GM23338 (cell line): Measurements from ENCODE around the gene RAP1GAP2.

Experiments used
- CREB1 ChIP-seq: fragments of 250-450 bp; sonication (Bioruptor Pico); IDR thresholded peaks from 2 replicates; pipeline ENCODE4 v1.5.0; 2020; ENCODE audit warnings: low read depth, mild to moderate bottlenecking, moderate library complexity
- EZH2 ChIP-seq: fragments of 200-600 bp; sonication (generic); IDR thresholded peaks from one replicate; pipeline ENCODE4 v1.8.0; 2017; ENCODE audit warnings: antibody characterized with exemption, mild to moderate bottlenecking, low read depth; ENCODE audit not compliant: unreplicated experiment
- POLR2AphosphoS5 ChIP-seq: IDR thresholded peaks from 2 replicates; pipeline ENCODE4 v1.6.1; 2016; ENCODE audit warnings: antibody characterized with exemption, low read depth
- TF ChIP-seq, protein P1 (sequence below), 2 experiments: fragments of 200-600 bp in 1 of 2; sonication (generic) in 1 of 2; conservative IDR thresholded peaks; 2 replicates each; pipeline versions ENCODE4 v1.5.1 to v1.6.1; 2016 to 2017; ENCODE audit warnings: antibody characterized with exemption in 2 of 2, low read depth in 2 of 2, mild to moderate bottlenecking in 2 of 2, moderate library complexity in 1 of 2
- TF ChIP-seq, protein P2 (sequence below): IDR thresholded peaks from one replicate; pipeline ENCODE4 v1.6.1; 2018; ENCODE audit warnings: antibody characterized with exemption; ENCODE audit not compliant: unreplicated experiment
- TF ChIP-seq, protein P3 (sequence below): IDR thresholded peaks from 2 replicates; pipeline ENCODE4 v1.6.1; 2016; ENCODE audit warnings: antibody characterized with exemption

DNA sequence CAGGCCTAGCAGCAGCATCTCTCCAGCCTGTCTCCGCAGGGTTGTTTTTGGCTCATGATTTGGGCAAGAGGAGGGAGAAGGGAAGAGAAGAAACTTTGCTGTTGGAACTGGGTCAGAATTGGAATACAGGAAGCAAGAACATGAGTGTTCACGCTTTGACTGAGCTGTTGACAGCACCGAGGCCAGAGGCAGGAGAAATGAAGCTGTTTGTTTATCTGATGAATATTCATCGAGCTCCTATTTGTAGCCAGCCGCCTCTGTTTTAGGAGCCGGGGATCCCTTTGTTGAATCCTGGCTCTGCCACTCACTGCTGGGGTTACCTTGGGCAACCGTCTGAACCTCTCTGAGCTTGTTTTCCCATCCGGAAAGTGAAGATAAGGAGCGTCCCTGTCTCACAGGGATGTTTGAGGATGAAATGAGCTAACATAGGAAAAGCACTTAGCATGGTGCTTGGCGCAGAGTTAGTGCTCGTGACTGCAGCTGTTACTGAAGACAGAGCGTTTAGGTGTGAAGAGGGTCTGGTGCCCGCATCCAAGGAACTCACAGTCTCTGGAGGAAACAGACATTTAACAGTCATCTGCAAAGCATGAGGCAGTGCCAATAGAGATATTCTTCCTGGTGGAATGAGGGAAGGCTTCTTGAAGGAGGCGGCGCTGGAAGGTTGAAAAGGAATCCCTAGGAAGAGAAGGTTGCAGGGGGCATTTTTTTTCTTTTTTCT lies 29.2 kb downstream of the RAP1GAP2 start:
- TF ChIP-seq, protein P1, sequence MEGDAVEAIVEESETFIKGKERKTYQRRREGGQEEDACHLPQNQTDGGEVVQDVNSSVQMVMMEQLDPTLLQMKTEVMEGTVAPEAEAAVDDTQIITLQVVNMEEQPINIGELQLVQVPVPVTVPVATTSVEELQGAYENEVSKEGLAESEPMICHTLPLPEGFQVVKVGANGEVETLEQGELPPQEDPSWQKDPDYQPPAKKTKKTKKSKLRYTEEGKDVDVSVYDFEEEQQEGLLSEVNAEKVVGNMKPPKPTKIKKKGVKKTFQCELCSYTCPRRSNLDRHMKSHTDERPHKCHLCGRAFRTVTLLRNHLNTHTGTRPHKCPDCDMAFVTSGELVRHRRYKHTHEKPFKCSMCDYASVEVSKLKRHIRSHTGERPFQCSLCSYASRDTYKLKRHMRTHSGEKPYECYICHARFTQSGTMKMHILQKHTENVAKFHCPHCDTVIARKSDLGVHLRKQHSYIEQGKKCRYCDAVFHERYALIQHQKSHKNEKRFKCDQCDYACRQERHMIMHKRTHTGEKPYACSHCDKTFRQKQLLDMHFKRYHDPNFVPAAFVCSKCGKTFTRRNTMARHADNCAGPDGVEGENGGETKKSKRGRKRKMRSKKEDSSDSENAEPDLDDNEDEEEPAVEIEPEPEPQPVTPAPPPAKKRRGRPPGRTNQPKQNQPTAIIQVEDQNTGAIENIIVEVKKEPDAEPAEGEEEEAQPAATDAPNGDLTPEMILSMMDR (conservative IDR thresholded peaks at IDR 0.05; ENCODE audit: low read depth in 2 of 2), result no peak
- TF ChIP-seq POLR2AphosphoS5, result no peak
- TF ChIP-seq, protein P2, sequence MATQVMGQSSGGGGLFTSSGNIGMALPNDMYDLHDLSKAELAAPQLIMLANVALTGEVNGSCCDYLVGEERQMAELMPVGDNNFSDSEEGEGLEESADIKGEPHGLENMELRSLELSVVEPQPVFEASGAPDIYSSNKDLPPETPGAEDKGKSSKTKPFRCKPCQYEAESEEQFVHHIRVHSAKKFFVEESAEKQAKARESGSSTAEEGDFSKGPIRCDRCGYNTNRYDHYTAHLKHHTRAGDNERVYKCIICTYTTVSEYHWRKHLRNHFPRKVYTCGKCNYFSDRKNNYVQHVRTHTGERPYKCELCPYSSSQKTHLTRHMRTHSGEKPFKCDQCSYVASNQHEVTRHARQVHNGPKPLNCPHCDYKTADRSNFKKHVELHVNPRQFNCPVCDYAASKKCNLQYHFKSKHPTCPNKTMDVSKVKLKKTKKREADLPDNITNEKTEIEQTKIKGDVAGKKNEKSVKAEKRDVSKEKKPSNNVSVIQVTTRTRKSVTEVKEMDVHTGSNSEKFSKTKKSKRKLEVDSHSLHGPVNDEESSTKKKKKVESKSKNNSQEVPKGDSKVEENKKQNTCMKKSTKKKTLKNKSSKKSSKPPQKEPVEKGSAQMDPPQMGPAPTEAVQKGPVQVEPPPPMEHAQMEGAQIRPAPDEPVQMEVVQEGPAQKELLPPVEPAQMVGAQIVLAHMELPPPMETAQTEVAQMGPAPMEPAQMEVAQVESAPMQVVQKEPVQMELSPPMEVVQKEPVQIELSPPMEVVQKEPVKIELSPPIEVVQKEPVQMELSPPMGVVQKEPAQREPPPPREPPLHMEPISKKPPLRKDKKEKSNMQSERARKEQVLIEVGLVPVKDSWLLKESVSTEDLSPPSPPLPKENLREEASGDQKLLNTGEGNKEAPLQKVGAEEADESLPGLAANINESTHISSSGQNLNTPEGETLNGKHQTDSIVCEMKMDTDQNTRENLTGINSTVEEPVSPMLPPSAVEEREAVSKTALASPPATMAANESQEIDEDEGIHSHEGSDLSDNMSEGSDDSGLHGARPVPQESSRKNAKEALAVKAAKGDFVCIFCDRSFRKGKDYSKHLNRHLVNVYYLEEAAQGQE, result no peak
- no peak for TF ChIP-seq CREB1 (CRISPR knock-in tag)
- TF ChIP-seq EZH2, result no peak
- TF ChIP-seq, protein P3, sequence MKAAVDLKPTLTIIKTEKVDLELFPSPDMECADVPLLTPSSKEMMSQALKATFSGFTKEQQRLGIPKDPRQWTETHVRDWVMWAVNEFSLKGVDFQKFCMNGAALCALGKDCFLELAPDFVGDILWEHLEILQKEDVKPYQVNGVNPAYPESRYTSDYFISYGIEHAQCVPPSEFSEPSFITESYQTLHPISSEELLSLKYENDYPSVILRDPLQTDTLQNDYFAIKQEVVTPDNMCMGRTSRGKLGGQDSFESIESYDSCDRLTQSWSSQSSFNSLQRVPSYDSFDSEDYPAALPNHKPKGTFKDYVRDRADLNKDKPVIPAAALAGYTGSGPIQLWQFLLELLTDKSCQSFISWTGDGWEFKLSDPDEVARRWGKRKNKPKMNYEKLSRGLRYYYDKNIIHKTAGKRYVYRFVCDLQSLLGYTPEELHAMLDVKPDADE, result no peak
